ENCODE data around the gene NCBP3. TPM values are rescaled to one million over a fixed set of nuclear protein-coding genes. Genes with fewer than 3 reads are reported as not detected.
A peak's percentile ranks its signal among the peaks of the same experiment; 100 is the strongest.
"Not testable (repeated sequence)": the region's sequence is repeated elsewhere in the genome, so short reads cannot be mapped to it uniquely, and the experiment has no call there.

NCBP3 gene
- total and polyA plus RNA-seq, 11 donors = 10.4 to 26.4 (median 20.2) TPM

DNA sequence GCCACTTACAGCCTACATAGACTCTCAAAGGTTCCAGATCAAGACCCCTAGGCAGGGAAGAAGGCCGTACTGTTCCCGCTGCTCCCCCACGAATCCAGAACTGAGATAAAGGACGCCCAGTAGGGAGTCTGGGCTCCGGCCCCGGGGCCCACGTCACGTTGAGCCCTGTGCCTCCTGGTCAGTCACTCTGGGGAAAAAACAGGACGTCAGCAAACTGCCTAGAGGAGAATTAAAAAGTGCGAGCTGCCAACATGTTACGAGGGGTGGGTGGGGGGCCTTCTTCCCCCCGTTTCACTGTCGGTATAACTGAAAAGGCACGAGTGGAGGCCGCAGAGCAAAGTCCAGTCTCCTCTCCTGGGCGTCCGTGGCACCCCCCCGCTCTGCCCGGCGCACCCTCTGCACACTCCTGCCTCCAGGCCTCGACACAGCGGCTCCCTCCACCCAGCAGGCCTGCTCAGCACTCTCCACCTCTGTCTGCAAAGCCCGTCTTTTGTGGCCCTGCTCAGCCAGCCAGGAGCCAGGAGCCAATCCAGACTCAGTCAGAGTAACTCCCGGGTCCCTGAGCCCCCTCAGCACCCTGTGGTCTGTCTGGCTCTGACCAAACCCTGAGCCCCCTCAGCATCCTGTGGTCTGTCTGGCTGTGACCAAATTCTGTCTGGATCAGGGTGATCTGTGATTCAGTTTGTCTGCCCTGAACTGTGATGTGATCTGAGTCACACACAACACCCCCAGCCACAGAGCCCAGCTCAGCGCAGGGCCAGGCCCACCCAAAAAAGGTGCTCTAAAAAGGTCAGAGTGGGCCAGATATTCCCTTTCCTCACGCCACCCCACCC, 51.3 kb downstream of the NCBP3 start:
- WGBS, 4 donors = 69 to 80% (median 70%) methylated on average over 25 to 26 of the region's 26 CpGs
- Histone ChIP-seq H3K4me1 (peaks cover 0 to 16% (median 0%) of the 10 kb centered on the region in 12 donors), H3K27me3 (no peaks in the 10 kb centered on the region), H3K4me3 (no peak overlapping the region), H3K27ac (no peak overlapping the region), H3K36me3 (no peaks in the 10 kb centered on the region), H3K9me3 (no peaks in the 10 kb centered on the region)
- DNase-seq = no peak
- TF ChIP-seq CTCF (IDR thresholded peaks at IDR 0.05) (no peak), POLR2A (IDR thresholded peaks at IDR 0.05) (no peak)
- no peak for ATAC-seq
- intact Hi-C loops (cut with DNase I) = no loop called here

GRCh38 chr17:3794152-3794551, 51.9 kb downstream of the NCBP3 start:
- not testable (repeated sequence) for H3K27ac ChIP-seq
- 90 to 93% (median 92%) methylated on average over 9 of the region's 9 CpGs for WGBS, 4 donors

DNA sequence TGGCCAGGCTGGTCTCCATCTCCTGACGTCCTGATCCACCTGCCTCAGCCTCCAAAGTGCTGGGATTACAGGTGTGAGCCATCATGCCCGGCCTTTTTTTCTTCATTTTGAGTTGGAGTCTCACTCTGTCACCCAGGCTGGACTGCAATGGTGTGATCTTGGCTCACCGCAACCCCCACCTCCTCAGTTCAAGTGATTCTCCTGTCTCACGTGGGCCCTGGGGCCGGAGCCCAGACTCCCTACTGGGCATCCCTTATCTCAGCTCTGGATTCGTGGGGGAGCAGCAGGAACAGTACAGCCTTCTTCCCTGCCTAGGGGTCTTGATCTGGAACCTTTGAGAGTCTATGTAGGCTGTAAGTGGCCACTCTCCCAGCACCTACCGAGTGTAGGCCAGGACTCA, 52.8 kb downstream of the NCBP3 start:
- ATAC-seq; H3K36me3 ChIP-seq; H3K4me3 ChIP-seq; H3K27ac ChIP-seq; H3K9me3 ChIP-seq; H3K27me3 ChIP-seq; intact Hi-C loops (cut with DNase I); DNase-seq; H3K4me1 ChIP-seq: not testable (repeated sequence)
- WGBS, 4 donors = 80 to 84% (median 80%) methylated on average over 6 to 7 of the region's 7 CpGs

More at GRCh38 chr17:3794152-3794551, 51.9 kb downstream of the NCBP3 start:
- intact Hi-C loops (cut with DNase I); H3K9me3 ChIP-seq; H3K27me3 ChIP-seq; H3K36me3 ChIP-seq; H3K4me3 ChIP-seq; ATAC-seq; DNase-seq: not testable (repeated sequence)
- peaks cover 0 to 11% (median 0%) of the 10 kb centered on the region in 12 donors for H3K4me1 ChIP-seq

DNA sequence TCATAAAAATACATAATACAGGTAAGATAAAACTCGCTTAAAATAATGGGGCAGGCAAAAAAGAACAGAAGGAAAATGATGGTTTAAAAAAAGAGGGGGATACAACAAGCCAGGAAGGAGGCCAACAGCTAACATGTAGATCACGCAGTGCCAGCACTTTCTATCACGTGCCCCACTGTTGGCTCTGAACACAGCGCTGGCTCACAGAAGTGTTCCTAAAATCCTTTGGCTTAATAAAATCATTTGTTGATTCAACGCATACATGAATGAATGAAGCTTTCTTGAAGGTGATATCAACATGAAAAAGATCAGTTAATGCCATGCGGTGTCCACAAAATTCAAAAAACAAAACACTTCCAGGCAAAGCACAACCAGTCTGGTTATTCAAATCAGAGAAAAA, 53.6 kb downstream of the NCBP3 start:
- WGBS, 4 donors = 65 to 77% (median 70%) methylated on average over 6 of the region's 6 CpGs
- peak in 1 of 4 donors; percentile 57 for ATAC-seq
- no peak for DNase-seq
- H3K4me3 ChIP-seq = no peak overlapping the region
- no peaks in the 10 kb centered on the region for H3K9me3 ChIP-seq
- TF ChIP-seq POLR2A (IDR thresholded peaks at IDR 0.05) (no peak), CTCF (IDR thresholded peaks at IDR 0.05) (no peak)
- no peak overlapping the region for H3K27ac ChIP-seq
- intact Hi-C loops (cut with DNase I) = no loop called here
- H3K27me3 ChIP-seq = no peaks in the 10 kb centered on the region
- H3K36me3 ChIP-seq = no peaks in the 10 kb centered on the region
- H3K4me1 ChIP-seq = peaks cover 0 to 7% (median 0%) of the 10 kb centered on the region in 12 donors

GRCh38 chr17:3788200-3788599, 57.8 kb downstream of the NCBP3 start:
- DNase-seq (no peak), ATAC-seq (no peak)
- peaks cover 0 to 7% (median 0%) of the 10 kb centered on the region in 12 donors for H3K4me1 ChIP-seq
- no peak overlapping the region for H3K27ac ChIP-seq
- TF ChIP-seq POLR2A (IDR thresholded peaks at IDR 0.05) (no peak), CTCF (IDR thresholded peaks at IDR 0.05) (no peak)
- no peak overlapping the region for H3K4me3 ChIP-seq
- intact Hi-C loops (cut with DNase I) = no loop called here
- no peaks in the 10 kb centered on the region for H3K27me3 ChIP-seq
- no peaks in the 10 kb centered on the region for H3K9me3 ChIP-seq
- WGBS, 4 donors = 71 to 84% (median 80%) methylated on average over 2 of the region's 2 CpGs
- no peaks in the 10 kb centered on the region for H3K36me3 ChIP-seq

GRCh38 chr17:3785323-3785722, 60.7 kb downstream of the NCBP3 start:
- intact Hi-C loops (cut with DNase I); H3K36me3 ChIP-seq; DNase-seq; H3K27me3 ChIP-seq; H3K4me3 ChIP-seq; H3K4me1 ChIP-seq; H3K27ac ChIP-seq; ATAC-seq; H3K9me3 ChIP-seq: not testable (repeated sequence)
- 77 to 80% (median 78%) methylated on average over 5 of the region's 5 CpGs for WGBS, 4 donors
